UCSD-AML1 (cell line): Measurements from ENCODE around the gene OR6Q1.
"Not testable (repeated sequence)": the region's sequence is repeated elsewhere in the genome, so short reads cannot be mapped to it uniquely, and the experiment has no call there.

Experiments used
- DNase-seq: peaks from one replicate; lab custom pipeline; 2025; ENCODE audit not compliant: unreplicated experiment; lab: John Stamatoyannopoulos, UW

OR6Q1 gene, protein sequence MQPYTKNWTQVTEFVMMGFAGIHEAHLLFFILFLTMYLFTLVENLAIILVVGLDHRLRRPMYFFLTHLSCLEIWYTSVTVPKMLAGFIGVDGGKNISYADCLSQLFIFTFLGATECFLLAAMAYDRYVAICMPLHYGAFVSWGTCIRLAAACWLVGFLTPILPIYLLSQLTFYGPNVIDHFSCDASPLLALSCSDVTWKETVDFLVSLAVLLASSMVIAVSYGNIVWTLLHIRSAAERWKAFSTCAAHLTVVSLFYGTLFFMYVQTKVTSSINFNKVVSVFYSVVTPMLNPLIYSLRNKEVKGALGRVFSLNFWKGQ

DNA sequence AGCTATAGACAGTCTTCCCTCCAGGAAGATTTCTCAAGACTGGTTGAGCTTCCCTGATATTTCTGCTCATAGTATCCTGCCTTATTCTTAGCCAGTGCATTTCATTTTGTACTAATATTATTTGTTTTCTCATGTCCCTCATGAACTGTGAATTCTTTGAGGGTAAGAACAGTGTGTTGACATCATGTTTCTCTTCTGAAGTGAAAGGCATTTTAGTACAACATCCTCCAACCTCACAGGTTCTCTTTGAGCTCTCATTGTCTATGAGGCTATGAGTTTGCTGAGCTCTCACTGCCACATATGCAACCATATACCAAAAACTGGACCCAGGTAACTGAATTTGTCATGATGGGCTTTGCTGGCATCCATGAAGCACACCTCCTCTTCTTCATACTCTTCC is at the start of gene OR6Q1:
OR6Q1 (plus strand) TSS at position 301 of the 400 bp plus-strand sequence; CDS start at position 301, 0 bp downstream.
- DNase-seq = no peak

DNA sequence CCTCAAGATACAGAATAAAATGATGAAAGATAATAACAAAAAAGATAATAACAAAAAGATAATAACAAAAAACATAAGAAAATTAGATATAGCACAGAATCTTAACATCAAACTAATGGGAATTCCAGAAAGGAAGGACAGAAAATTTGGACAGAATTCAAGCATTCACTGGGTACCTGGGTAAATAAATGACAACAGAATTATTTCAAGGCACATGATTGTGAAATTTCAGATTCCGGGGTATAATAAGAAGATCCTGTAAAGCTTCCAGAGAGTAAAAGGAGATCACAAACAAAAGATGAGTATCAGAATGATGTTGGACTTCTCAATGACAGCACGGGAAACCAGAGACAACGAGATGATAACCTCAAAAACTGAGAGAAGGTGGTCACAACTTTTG is 49.2 kb upstream of the OR6Q1 start:
- no peak for DNase-seq

DNA sequence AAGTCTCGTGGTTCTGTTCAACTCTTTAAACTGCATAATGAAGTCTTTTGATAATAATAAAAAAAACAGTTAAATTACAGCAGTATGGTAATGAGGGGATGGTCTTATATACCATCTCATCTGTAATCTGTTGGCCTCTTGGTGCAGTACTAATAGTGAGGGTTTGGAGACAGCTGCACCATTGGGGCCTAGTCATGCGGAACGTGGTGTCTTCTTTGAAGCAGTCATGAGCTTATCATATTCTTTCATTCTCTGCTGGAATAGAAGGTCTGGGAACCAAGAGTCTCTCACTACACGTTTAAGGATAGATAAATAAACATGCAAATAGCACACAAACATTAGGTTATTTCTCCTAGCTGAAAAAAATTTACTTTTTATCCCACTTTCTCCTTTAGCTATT is 48.0 kb upstream of the OR6Q1 start:
- no peak for DNase-seq

DNA sequence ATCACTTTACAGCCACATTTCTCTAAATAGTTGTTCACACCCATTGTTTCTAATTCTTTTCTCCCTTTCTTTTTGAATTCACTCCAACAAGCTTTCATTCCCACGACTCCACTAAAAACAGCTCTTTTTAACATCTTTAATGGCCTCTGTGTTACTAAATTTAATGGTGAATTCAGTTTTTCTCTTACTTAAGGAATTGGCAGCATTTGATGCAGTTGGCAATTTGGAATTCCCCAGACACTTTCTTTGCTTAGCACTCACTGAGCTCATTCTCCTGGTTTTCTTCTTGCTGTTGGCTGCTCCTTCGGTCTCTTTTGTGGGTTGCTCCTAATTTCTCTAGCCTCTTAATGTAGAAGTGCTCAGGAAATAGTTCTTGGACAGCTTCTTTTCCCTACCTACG is 47.6 kb upstream of the OR6Q1 start:
- no peak for DNase-seq

DNA sequence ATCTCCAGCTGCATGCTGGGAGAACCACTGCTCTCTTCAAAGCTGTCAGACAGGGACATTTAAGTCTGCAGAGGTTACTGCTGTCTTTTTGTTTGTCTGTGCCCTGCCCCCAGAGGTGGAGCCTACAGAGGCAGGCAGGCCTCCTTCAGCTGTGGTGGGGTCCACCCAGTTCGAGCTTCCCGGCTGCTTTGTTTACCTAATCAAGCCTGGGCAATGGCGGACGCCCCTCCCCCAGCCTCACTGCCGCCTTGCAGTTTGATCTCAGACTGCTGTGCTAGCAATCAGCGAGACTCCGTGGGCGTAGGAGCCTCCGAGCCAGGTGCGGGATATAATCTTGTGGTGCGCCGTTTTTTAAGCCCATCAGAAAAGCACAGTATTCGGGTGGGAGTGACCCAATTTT is 31.2 kb upstream of the OR6Q1 start:
- not testable (repeated sequence) for DNase-seq

DNA sequence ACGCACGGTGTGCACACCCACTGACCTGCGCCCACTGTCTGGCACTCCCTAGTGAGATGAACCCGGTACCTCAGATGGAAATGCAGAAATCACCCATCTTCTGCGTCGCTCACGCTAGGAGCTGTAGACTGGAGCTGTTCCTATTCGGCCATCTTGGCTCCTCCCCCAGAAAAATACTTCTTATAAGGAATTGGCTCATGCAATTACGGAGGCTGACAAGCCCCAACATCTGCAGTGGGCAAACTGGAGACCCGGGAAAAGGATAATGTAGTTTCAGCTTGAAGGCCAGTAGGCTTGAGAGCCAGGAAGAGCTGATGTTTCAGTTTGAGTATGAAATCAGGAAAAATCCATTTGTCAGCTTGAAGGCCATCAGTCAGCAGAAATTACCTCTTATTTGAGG is 30.7 kb upstream of the OR6Q1 start:
- not testable (repeated sequence) for DNase-seq

DNA sequence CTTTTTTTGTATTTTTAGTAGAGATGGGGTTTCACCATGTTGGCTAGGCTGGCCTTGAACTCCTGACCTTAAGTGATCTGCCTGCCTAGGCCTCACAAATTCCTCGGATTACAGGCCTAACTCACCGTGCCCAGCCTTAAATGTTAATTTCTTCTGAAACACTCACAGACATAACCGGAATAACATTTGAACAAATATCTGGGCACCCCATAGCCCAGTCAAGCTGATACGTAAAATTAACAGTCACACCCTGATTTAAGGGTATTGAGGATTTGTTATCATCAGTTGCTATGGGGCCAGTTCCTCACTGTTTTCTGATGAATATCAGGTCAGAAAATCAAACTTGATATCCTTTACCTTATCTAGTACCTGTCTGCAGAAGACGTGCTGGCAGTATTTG is 30.1 kb upstream of the OR6Q1 start:
- no peak for DNase-seq

DNA sequence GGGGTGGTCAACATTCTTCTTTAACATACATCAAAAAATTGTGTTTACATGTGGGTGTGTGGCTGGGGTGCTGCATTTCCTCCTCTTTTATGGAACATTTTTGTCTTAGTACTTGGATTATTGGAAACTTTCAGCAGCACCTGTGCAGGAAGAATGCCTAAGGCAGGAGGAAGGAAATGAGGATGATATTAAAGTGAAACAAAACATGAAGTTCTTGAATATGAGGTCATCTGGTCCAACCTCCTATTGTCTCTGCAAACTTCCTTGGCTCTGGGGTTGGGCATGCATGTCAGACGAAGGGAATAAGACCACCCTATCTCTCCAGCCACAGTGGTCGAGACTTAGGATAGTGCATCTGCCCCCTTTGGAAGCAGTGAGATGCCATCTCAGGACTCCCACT is 27.7 kb upstream of the OR6Q1 start:
- no peak for DNase-seq

DNA sequence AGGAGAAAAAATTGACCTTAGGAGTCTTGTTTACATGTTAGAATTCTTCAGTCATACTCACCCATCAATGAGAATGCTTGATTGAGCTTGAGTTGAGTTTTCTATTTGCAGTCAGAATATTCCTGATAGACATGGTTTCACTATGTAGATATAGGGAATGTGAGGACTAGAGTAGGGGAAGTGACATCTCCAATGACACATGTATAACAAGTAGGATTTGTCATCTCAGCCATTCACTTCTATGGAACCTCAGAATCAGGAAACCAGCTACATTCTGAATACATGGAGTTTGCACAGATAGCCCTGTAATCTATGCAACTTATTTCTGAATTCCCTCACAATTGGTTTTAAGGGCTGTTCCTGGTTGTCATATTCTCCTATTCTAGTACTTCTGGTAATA is 27.2 kb upstream of the OR6Q1 start:
- no peak for DNase-seq

DNA sequence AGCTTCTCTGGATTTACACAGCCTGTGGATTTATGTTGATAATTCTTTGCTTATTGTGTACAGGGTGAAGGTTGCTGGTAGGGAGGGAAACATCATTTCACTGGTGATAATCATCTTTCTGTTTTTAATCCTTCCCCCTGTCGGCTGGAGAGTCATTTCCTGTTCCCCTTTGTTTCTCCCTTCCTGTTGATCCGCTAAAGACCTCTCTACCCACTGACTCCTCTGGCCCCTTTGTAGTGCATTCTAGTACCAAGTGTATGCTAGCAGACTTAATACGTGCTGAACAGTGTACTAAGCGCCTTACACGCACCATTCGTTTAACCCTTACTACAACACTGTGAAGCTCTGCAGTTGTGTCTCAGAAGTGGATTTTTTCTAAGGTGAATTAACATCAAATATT is 26.1 kb upstream of the OR6Q1 start:
- no peak for DNase-seq

DNA sequence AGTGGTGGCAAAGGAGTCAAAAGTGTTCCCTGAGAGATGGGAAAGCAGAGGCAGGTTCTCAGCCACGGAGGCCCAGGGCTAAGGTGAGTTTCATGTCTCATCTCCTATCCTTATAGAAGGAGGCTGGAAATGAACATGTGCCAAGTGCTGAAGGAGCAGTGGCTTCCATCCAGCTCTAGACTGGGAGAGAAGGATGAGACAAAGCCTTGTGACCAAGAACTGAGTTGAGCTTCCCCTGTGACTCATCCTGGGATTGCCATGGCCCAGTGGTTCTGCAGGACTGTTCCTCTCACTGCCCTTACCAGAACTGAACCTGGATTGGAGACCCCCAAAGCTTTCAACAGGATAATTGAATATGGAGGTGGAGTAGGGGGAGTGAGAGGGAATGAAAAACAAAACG is 23.8 kb upstream of the OR6Q1 start:
- DNase-seq = no peak

DNA sequence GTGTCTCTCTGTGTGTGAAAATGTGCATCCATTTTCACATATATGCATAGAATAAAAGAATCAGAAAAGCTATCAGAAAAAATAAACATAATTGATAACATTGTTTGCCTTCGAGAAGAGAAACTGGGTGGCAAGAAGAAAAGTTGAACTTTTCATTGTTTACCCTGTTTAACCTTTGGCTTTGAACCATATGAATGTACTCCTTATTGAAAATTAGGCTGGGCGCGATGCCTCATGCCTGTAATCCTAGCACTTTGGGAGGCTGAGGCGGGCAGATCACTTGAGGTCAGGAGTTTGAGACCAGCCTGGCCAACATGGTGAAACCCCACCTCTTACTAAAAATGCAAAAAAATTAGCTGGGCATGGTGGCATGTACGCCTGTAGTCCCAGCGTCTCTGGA is 19.0 kb upstream of the OR6Q1 start:
- DNase-seq = no peak

DNA sequence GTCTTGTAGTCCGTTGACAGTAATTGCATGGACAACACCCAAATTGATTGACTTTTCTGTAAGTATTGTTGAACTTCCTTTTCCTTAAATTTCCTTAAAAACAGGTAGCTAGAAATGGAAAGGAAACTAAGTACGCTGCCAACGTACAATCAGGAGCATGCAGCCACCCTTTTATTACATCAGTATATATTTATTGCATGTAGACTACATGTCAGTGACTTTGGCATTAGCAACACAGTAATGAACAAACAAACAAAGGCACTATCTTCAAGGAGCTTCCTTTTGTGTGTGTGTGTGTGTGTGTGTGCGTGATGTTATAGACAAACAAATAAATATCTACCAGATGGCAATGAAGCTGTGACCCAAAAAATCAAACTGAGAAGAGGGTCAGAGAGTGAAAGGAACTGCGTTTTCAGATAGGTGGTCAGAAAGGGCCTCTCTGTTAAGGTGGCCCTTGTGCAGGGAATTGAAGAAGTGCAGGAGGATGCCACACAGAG is 7.3 kb upstream of the OR6Q1 start, which contains the start of gene OR9Q1:
OR9Q1 (plus strand) TSS at position 447 of the 497 bp plus-strand sequence. CDS start 155,564 bp downstream, outside the sequence.
- DNase-seq = no peak

DNA sequence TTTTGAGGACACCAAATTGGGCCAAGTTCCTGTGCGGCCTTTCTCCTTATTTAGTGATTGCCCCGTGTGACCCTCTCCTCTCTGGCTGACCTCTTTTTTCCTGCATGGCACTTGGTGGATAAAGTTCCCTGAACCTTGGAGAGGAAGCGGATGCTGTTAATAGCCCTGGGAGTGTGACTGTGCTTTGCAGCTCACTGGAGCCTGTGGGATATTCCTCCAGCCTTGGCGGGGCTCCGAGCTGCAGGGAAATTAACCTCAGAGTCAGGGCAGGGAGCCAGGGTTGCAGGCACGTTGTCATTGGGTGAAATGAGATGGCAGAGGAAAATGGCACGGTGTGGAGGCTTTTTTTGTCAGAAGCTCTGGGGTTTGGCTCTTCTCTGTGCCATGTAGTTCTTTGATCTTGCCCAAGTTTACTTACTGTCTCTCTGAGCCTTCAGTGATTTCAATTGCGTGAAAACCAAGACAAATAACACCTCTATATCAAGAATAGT is 6.1 kb upstream of the OR6Q1 start:
- no peak for DNase-seq

DNA sequence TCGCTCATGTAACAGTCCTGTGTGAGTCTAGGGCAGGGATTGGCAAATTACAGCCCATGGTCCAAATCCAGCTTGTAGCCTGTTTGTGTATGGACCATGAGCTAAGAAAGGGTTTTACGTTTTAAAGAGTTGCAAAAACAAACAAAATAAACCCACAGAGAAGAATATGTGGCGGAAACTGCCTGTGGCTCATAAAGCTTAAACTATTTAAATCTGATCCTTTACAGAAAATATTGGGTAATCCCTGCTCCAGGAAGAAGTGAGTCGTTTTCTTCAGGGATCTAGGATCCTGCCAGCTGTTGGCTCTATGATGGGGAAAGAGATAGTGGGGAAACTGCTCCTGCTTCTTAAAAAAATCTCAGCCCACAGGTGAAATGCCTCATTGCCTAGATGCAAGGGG is 3.4 kb upstream of the OR6Q1 start:
- no peak for DNase-seq

DNA sequence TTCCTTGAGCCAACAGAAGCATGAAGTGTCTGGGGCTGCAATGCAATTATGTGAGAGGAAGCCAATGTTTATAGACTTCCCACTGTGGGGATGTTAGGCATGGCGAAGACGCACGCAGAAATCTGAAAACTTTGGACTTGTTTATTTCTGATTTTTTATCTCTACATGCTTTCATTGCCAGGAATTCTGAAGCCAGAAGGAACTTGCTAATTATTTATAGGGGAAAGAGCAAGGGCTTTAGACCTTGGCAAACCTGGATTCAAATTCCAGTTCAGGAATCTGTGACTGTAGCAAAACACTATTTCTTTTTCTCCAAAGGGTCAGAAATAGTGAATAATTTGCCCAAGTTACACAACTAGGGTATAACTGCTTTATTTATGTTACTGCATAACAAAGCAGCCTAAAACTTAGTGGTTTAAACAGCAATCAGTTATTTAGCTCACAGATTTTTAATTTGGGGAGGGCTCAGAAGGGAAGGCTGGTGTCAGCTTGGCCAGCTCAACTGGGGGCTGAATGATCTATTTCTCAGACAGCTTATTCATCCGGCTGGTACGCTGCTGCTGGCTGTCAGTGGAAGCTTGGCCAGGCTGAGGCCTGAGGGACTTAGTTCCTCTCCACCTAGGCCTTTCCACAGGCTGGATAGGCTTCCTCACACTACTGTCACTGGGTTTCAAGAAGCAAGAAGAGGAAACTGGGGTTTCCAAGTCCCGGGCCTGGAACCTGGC is 1.9 kb upstream of the OR6Q1 start:
- no peak for DNase-seq

DNA sequence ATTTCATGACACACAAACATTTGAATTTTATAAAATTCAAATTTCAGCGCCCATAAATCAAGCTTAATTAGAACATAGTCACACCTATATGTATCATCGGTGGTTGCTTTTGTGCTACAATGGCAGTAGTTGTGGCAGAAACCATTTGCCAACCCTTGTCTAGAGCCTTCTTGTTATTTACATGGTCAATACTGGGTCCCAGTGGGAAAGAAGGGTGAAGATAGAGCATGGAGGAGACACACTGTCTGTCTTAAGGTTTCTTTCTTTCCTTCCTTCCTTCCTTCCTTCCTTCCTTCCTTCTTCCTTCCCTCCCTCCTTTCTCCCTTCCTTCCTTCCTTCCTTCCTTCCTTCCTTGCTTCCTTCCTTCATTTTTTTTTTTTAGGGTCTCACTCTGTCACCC is 3.7 kb downstream of the OR6Q1 start:
- DNase-seq = no peak

DNA sequence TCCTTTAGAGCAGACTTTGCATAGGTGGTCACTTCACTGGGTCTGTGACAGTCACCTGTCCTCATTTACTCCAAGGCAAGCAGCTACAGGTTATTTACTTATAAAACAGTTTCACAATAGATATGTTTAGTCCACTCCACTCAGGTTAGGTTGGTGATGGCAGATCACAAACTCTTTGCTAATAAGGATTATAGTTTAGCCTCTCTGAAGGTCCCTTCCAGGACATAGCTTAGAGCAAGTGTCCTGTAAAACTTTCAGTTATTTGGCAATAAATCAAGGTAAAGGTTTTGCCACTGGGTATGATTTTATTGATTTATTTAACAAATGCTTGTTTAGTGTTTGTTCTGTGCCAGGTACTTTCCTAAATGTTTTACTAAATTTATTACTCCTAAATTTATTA is 8.8 kb downstream of the OR6Q1 start:
- no peak for DNase-seq

DNA sequence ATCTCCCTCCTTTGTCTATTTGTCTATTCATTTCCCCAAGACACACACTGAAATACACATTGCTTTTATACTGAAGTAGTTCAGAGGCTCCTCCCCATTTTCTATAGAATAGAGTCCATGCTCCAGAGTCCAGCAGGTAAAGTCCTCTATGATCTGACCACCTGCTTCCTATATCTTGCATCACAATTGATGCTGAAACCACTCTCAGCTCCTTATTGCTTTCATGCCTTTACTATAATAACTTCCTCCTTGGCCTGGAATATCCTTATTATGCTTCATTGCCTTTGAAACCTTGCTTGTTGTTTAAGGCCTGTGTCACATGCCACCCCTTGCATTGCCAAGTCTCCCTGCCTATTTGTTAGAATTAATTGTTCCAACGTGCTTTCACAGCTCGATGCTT is 12.6 kb downstream of the OR6Q1 start:
- no peak for DNase-seq

DNA sequence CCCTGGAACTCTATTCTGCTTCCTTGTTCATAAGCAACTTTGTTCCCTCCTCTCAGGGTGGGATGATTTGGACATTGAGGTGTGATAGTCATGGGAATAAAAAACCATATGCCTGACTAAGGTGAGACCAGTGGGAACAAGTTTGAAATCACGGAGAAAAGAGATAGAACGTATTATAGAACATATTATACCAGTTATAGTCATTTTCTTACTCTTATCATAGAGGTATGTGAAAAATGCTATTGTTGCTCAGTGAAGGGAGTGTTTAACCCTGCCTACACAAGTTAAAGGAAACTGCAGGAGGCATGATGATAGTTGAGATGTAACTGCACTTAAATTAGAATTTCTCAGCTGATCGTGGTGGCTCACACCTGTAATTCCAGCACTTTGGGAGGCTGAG is 15.5 kb downstream of the OR6Q1 start:
- no peak for DNase-seq

DNA sequence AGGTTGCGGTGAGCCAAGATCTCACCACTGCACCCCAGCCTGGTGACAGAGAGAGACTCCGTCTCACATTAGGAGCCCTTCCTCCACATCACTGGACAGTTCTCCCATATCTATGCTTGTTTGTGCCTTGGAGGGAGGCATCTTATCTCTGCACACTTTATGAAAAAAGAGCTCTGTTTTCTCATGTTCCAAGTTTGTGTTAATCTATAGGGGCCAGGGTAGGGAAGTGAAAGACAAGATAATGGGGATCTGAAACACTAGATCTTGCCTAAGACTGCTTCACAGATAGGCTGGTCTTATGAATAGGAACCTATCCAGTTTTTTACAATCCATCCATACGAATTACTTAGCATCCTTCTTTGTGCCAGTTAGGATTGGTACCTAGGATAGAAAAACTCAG is 17.1 kb downstream of the OR6Q1 start:
- no peak for DNase-seq

DNA sequence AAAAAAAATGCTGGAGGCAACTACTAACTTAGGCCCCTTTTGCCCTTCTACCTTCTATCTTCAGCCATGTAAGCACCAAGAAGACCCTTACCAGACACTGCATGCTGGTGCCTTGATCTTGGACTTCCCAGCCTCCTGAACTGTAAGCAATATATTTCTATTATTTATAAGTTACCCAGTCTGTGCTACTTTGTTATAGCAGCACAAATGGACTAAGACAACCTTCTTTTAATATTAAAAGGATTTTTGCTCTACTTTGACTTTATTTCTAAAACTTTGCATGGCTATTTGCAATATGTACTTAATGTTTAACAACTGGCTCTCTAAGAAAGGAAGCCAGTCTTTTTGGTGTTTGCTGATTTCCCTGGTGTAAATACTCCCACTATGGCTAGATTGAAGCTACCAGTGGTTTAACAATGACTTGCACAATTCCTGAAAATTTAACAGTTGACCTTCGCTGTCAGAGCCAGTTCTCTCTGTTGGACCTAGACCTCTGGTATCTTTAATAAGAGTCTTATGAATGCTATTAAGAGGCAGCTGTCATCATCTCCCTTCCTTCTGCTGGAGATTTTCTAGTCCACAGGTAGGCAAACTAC is 25.2 kb downstream of the OR6Q1 start:
- DNase-seq = no peak
